ENCODE data around the gene TRAPPC10.
A peak's percentile ranks its signal among the peaks of the same experiment; 100 is the strongest.

Gene TRAPPC10

GRCh38 chr21:44035244-44035643 lies 23.1 kb downstream of the TRAPPC10 start:
- Histone ChIP-seq H3K4me1 (ENCODE audit: control insufficient read depth, insufficient read depth, low read length) (no peaks in the 10 kb centered on the region), H3K27ac (ENCODE audit: low read depth, low read length) (no peak overlapping the region), H3K27me3 (ENCODE audit: control insufficient read depth, insufficient read depth, low read length) (no peaks in the 10 kb centered on the region), H3K36me3 (ENCODE audit: control insufficient read depth, insufficient read depth, low read length) (peaks cover 35% of the 10 kb centered on the region), H3K9ac (ENCODE audit: low read length) (no peak overlapping the region), H3K4me3 (ENCODE audit: low read length) (no peak overlapping the region)

GRCh38 chr21:44038063-44038462 lies 26.0 kb downstream of the TRAPPC10 start:
- Histone ChIP-seq H3K27ac (ENCODE audit: low read depth, low read length) (no peak overlapping the region), H3K36me3 (ENCODE audit: control insufficient read depth, insufficient read depth, low read length) (peaks cover 31% of the 10 kb centered on the region), H3K4me3 (ENCODE audit: low read length) (no peak overlapping the region), H3K9ac (ENCODE audit: low read length) (no peak overlapping the region), H3K4me1 (ENCODE audit: control insufficient read depth, insufficient read depth, low read length) (no peaks in the 10 kb centered on the region), H3K27me3 (ENCODE audit: control insufficient read depth, insufficient read depth, low read length) (no peaks in the 10 kb centered on the region)

- H3K4me3 ChIP-seq (ENCODE audit: low read length) = no peak overlapping the region
- peaks cover 24% of the 10 kb centered on the region for H3K36me3 ChIP-seq (ENCODE audit: control insufficient read depth, insufficient read depth, low read length)
- H3K4me1 ChIP-seq (ENCODE audit: control insufficient read depth, insufficient read depth, low read length) = no peaks in the 10 kb centered on the region
- no peak overlapping the region for H3K27ac ChIP-seq (ENCODE audit: low read depth, low read length)
- no peaks in the 10 kb centered on the region for H3K27me3 ChIP-seq (ENCODE audit: control insufficient read depth, insufficient read depth, low read length)
- H3K9ac ChIP-seq (ENCODE audit: low read length) = no peak overlapping the region
Observed at GRCh38 chr21:44039828-44040227, 27.7 kb downstream of the TRAPPC10 start.

- no peak overlapping the region for H3K27ac ChIP-seq (ENCODE audit: low read depth, low read length)
- H3K9ac ChIP-seq (ENCODE audit: low read length) = no peak overlapping the region
- H3K4me3 ChIP-seq (ENCODE audit: low read length) = no peak overlapping the region
- H3K27me3 ChIP-seq (ENCODE audit: control insufficient read depth, insufficient read depth, low read length) = no peaks in the 10 kb centered on the region
- H3K36me3 ChIP-seq (ENCODE audit: control insufficient read depth, insufficient read depth, low read length) = peaks cover 6% of the 10 kb centered on the region
- no peaks in the 10 kb centered on the region for H3K4me1 ChIP-seq (ENCODE audit: control insufficient read depth, insufficient read depth, low read length)
Observed at GRCh38 chr21:44043613-44044012, 31.5 kb downstream of the TRAPPC10 start.

- Histone ChIP-seq H3K27ac (ENCODE audit: low read depth, low read length) (no peak overlapping the region), H3K4me3 (ENCODE audit: low read length) (no peak overlapping the region), H3K9ac (ENCODE audit: low read length) (no peak overlapping the region), H3K4me1 (ENCODE audit: control insufficient read depth, insufficient read depth, low read length) (peaks cover 9% of the 10 kb centered on the region), H3K27me3 (ENCODE audit: control insufficient read depth, insufficient read depth, low read length) (no peaks in the 10 kb centered on the region), H3K36me3 (ENCODE audit: control insufficient read depth, insufficient read depth, low read length) (peaks cover 2% of the 10 kb centered on the region)
Observed at GRCh38 chr21:44046734-44047133, 34.6 kb downstream of the TRAPPC10 start.

- H3K9ac ChIP-seq (ENCODE audit: low read length) = no peak overlapping the region
- H3K27ac ChIP-seq (ENCODE audit: low read depth, low read length) = no peak overlapping the region
- H3K27me3 ChIP-seq (ENCODE audit: control insufficient read depth, insufficient read depth, low read length) = no peaks in the 10 kb centered on the region
- no peak overlapping the region for H3K4me3 ChIP-seq (ENCODE audit: low read length)
- peaks cover 21% of the 10 kb centered on the region for H3K4me1 ChIP-seq (ENCODE audit: control insufficient read depth, insufficient read depth, low read length)
- H3K36me3 ChIP-seq (ENCODE audit: control insufficient read depth, insufficient read depth, low read length) = peaks cover 2% of the 10 kb centered on the region
Observed at GRCh38 chr21:44047996-44048560, 36.0 kb downstream of the TRAPPC10 start.

GRCh38 chr21:44049182-44049581 lies 37.1 kb downstream of the TRAPPC10 start:
- H3K9ac ChIP-seq (ENCODE audit: low read length) = no peak overlapping the region
- H3K4me3 ChIP-seq (ENCODE audit: low read length) = no peak overlapping the region
- H3K27ac ChIP-seq (ENCODE audit: low read depth, low read length) = no peak overlapping the region
- H3K4me1 ChIP-seq (ENCODE audit: control insufficient read depth, insufficient read depth, low read length) = peaks cover 22% of the 10 kb centered on the region
- H3K27me3 ChIP-seq (ENCODE audit: control insufficient read depth, insufficient read depth, low read length) = no peaks in the 10 kb centered on the region
- H3K36me3 ChIP-seq (ENCODE audit: control insufficient read depth, insufficient read depth, low read length) = no peaks in the 10 kb centered on the region

GRCh38 chr21:44049606-44050005 lies 37.5 kb downstream of the TRAPPC10 start:
- H3K36me3 ChIP-seq (ENCODE audit: control insufficient read depth, insufficient read depth, low read length) = no peaks in the 10 kb centered on the region

GRCh38 chr21:44050276-44050675 lies 38.2 kb downstream of the TRAPPC10 start:
- Histone ChIP-seq H3K27ac (ENCODE audit: low read depth, low read length) (no peak overlapping the region), H3K9ac (ENCODE audit: low read length) (no peak overlapping the region), H3K36me3 (ENCODE audit: control insufficient read depth, insufficient read depth, low read length) (no peaks in the 10 kb centered on the region), H3K4me1 (ENCODE audit: control insufficient read depth, insufficient read depth, low read length) (peaks cover 22% of the 10 kb centered on the region), H3K4me3 (ENCODE audit: low read length) (no peak overlapping the region), H3K27me3 (ENCODE audit: control insufficient read depth, insufficient read depth, low read length) (no peaks in the 10 kb centered on the region)

More at GRCh38 chr21:44049606-44050005, 37.5 kb downstream of the TRAPPC10 start:
- Histone ChIP-seq H3K27me3 (ENCODE audit: control insufficient read depth, insufficient read depth, low read length) (no peaks in the 10 kb centered on the region), H3K4me1 (ENCODE audit: control insufficient read depth, insufficient read depth, low read length) (peaks cover 22% of the 10 kb centered on the region), H3K9ac (ENCODE audit: low read length) (no peak overlapping the region), H3K4me3 (ENCODE audit: low read length) (no peak overlapping the region), H3K27ac (ENCODE audit: low read depth, low read length) (no peak overlapping the region)

- no peaks in the 10 kb centered on the region for H3K27me3 ChIP-seq (ENCODE audit: control insufficient read depth, insufficient read depth, low read length)
- peak overlapping the region; percentile 1 for H3K9ac ChIP-seq (ENCODE audit: low read length)
- H3K27ac ChIP-seq (ENCODE audit: low read depth, low read length) = peak overlapping the region; percentile 97
- H3K4me1 ChIP-seq (ENCODE audit: control insufficient read depth, insufficient read depth, low read length) = peaks cover 22% of the 10 kb centered on the region
- peak overlapping the region; percentile 41 for H3K4me3 ChIP-seq (ENCODE audit: low read length)
- H3K36me3 ChIP-seq (ENCODE audit: control insufficient read depth, insufficient read depth, low read length) = peaks cover 2% of the 10 kb centered on the region
Observed at GRCh38 chr21:44051462-44051941, 39.4 kb downstream of the TRAPPC10 start.

- Histone ChIP-seq H3K9ac (ENCODE audit: low read length) (peak overlapping the region; percentile 1), H3K27me3 (ENCODE audit: control insufficient read depth, insufficient read depth, low read length) (no peaks in the 10 kb centered on the region), H3K36me3 (ENCODE audit: control insufficient read depth, insufficient read depth, low read length) (peaks cover 2% of the 10 kb centered on the region), H3K4me3 (ENCODE audit: low read length) (peak overlapping the region; percentile 41), H3K4me1 (ENCODE audit: control insufficient read depth, insufficient read depth, low read length) (peaks cover 22% of the 10 kb centered on the region), H3K27ac (ENCODE audit: low read depth, low read length) (peak overlapping the region; percentile 97)
Observed at GRCh38 chr21:44052071-44052829, 40.1 kb downstream of the TRAPPC10 start.

GRCh38 chr21:44052830-44053226 lies 40.7 kb downstream of the TRAPPC10 start:
- no peaks in the 10 kb centered on the region for H3K27me3 ChIP-seq (ENCODE audit: control insufficient read depth, insufficient read depth, low read length)
- peaks cover 2% of the 10 kb centered on the region for H3K36me3 ChIP-seq (ENCODE audit: control insufficient read depth, insufficient read depth, low read length)
- H3K4me1 ChIP-seq (ENCODE audit: control insufficient read depth, insufficient read depth, low read length) = peaks cover 22% of the 10 kb centered on the region
- peak overlapping the region; percentile 97 for H3K27ac ChIP-seq (ENCODE audit: low read depth, low read length)
- no peak overlapping the region for H3K4me3 ChIP-seq (ENCODE audit: low read length)
- H3K9ac ChIP-seq (ENCODE audit: low read length) = no peak overlapping the region

- Histone ChIP-seq H3K36me3 (ENCODE audit: control insufficient read depth, insufficient read depth, low read length) (peaks cover 2% of the 10 kb centered on the region), H3K4me1 (ENCODE audit: control insufficient read depth, insufficient read depth, low read length) (peaks cover 22% of the 10 kb centered on the region), H3K27me3 (ENCODE audit: control insufficient read depth, insufficient read depth, low read length) (no peaks in the 10 kb centered on the region), H3K27ac (ENCODE audit: low read depth, low read length) (no peak overlapping the region), H3K9ac (ENCODE audit: low read length) (no peak overlapping the region), H3K4me3 (ENCODE audit: low read length) (no peak overlapping the region)
Observed at GRCh38 chr21:44053567-44053966, 41.5 kb downstream of the TRAPPC10 start.
